GM21515 (cell line): ENCODE data around the gene PTPA.
"Not testable (repeated sequence)": the region's sequence is repeated elsewhere in the genome, so short reads cannot be mapped to it uniquely, and the experiment has no call there.

Experiments used
- ATAC-seq: cut with Tn5 transposase; IDR thresholded peaks from one replicate; pipeline ENCODE4 v1.9.1; 2021; ENCODE audit not compliant: unreplicated experiment

Gene PTPA

DNA sequence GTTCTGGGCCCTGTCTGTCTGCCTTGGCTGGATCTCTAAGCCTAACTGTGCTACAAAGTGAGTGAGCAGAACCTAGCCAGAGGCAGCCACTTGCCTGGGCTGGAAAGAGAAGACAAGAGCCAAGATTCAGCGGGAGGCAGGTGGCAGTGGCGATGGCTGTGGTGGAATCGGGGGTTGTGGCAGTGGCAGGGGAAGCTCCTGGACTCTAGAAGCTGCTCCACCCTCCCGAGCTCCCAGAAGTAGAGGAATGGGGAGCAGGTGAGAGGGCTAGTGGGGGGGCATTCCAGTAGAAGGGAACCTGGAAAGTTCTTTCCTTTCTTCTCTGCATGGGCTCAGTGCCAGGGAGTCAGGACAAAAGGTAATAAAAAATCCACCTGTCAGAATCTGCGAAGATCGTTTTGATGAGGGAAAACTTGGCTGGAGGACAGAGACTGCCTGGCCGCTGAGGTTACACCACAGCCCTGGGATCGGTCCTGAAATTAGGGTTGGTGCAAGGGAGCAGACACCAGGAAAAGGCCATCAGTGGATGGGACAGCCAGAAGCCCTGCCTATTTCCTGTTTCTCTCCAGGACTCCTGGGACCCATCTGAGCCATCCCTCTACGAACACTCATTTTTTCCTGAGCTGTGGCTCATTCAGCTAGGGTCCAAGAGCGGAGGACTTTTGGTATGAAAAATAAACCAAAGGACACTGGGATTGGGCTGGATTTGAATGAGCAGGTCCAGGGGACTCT lies 2.2 kb upstream of the PTPA start:
- ATAC-seq = no peak

DNA sequence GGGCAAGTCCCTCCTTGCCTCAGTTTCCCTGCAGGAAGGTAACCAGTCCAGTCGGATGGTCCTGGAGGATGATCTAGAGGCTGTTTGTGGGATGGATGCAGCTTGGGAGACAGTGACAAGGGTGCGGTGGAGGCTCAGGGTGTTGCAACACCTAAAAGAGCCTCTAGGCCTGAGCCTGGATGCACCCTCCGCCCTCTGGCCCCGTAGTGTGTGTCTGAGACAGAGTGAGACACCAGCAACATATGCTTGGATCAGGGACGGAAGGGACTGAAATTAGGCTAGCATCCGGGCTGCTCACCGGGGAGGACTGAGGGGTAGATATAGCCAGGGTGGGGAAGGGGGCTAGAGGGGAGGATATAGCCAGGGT lies 1.7 kb upstream of the PTPA start:
- no peak for ATAC-seq

DNA sequence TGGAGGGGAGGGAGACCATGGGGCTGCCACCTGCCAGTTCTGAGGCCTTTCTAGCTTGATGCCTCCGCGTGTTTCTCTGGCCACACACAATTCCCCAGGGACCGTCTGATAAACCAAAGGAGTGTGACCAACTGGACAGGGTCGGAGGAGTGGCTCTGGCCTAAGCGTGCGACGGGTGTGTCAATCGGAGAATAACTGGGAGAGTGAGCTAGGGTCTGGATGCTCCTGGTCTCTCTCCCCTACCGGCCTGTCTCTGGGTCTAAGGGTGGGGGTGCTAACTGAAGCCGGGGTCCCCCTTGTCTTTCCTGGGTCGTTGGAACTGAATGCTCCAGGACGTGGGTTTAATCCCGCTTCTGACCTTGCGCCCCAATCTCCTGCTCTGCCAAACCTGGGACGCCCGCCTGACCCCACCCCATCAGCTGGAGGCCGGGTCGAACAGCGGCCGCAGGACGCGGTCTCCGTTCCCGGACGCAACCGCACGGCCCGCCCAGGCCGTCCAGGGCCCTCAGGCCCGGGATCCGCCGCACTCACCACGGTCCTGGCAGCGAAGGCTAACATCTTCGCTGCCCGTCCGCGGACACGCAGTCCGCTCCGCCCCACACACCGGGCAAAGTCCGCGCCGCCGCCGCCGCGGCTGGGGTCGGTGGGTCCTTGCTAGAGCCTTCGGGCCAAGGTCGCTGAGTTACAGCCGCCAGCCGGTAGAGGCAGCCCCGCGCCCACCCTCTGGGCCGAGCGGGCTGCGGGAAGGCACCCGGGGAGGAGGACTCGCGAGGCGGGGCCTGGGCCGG lies 1.1 kb upstream of the PTPA start:
- peak; percentile 7 for ATAC-seq

DNA sequence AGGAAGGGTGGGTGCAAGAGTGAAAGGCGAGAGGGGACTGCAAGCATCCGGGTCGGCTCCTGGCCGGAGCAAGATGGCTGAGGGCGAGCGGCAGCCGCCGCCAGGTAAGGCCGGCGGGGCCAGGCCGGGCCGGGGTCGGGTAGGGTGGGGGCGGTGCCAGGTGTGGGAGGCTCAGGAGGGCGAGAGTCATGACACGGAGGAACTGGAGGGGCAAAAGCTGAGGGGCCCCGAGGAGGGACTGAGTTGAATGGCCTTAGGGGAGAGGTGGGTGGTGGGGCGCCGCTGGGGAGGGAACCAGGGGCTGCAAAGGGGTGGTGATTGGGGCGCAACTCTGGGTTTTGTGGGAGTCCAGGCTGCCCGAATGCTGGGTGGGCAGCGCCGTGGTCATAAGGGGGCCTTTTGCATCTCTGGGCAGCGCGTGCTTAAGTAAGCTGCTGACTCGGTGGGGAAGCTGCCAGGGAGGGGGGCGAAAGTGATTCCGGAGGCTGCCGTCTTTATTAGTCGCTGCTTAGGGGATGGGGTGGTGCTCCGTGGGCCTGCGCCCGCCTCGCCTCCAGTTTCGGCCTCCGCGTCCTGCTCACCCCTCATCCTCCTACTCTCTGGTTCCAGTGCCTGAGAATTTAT lies 425 bp downstream of the PTPA start:
- no peak for ATAC-seq

DNA sequence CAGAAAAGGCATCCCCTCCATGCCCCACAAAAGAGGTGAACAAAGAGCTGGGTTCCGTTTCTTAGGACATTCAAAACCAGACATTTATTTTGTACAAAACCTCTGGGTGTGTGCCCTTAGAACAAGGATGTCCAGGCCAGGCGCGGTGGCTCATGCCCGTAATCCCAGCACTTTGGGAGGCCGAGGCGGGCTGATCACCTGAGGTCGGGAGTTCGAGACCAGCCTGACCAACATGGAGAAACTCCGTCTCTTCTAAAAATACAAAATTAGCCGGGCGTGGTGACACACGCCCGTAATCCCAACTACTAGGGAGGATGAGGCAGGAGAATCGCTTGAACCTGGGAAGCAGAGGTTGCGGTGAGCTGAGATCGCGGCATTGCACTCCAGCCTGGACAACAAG lies 1.3 kb downstream of the PTPA start:
- ATAC-seq = not testable (repeated sequence)

DNA sequence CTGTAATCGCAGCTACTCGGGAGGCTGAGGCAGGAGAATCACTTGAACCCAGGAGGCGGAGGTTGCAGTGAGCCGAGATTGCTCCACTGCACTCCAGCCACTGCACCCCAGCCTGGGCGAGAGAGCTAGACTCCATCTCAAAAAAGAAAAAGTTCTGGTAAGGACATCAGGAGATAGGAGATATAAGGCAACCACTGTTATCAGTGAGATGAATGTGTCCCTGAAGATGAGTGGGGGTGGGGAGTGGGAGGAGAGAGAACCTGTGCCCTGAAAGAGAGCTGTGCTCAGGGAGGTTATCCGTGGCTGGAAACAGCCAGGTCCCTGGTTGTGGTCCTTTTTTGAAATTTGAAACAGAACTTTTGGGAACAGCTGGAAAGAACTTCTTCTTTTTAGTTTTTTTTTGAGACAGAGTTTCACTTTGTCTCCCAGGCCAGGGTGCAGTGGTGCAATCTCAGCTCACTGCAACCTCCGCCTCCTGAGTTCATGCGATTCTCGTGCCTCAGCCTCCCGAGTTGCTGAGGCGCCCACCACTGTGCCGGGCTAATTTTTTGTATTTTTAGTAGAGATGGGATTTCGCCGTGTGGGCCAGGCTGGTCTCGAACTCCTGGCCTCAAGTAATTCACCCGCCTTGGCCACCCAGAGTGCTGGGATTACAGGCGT lies 2.6 kb downstream of the PTPA start:
- ATAC-seq = no peak

DNA sequence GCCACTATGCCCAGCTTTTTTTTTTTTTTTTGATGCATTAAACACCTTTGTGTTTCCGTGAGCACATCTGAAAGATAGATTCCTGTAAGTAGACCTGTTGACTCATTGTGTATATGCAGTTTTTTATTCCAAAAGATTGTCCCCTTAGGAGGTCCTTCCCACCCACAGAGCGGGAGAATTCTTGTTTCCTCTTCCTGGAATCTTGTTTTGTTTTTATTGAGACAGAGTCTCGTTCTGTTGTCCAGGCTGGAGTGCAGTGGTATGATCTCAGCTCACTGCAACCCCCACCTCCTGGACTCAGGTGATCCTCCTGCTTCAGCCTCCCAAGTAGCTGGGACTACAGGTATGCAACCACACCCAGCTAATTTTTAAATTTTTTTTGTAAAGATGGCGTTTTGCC lies 7.6 kb downstream of the PTPA start:
- no peak for ATAC-seq

DNA sequence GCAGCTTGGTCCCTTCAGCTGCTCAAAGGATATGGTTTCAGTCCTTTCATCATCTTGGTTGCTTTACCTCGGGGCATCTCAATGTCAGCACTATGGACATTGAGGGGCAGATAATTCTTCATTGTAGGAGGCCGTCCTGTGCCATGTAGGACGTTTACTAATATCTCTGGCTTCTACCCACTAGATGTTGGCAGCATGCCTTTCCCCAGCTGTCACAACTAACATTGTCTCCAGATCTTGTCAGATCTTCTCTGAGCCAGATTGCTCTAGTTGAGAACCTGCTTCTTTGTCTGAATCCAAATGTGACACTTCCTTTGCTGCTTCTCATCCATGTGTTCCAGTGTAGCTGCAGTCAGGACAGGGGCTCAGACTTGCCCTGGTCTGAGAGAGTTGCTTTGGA lies 10.3 kb downstream of the PTPA start:
- no peak for ATAC-seq

DNA sequence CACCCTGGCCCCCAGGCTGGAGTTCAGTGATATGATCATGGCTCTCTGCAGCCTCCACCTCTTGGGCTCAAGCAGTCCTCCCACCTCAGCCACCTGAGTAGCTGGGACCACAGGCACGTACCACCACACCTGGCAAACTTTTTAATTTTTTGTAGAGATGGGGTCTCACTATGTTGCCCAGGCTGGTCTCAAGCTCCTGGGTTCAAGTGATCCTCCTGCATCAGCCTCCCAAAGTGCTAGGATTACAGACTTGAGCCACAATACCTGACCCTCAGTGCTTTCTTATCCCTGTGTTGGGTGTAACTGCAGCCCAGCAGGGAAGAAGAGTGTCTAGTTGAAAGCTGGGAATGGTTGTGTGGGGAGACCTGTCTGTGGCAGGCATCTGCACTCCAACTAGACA lies 10.9 kb downstream of the PTPA start:
- no peak for ATAC-seq

DNA sequence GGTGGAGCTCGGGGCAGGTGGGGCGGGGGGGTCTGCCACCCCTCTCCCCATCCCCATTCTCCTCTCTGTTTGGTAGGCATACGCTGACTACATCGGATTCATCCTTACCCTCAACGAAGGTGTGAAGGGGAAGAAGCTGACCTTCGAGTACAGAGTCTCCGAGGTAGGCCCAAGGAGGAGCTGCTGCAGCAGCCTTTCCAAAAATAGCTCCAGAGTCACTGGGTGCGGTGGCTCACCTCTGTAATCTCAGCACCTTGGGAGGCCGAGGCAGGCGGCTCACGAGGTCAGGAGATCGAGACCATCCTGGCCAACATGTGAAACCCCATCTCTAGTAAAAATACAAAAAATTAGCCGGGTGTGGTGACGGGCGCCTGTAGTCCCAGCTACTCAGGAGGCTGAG lies 11.8 kb downstream of the PTPA start:
- ATAC-seq = not testable (repeated sequence)

DNA sequence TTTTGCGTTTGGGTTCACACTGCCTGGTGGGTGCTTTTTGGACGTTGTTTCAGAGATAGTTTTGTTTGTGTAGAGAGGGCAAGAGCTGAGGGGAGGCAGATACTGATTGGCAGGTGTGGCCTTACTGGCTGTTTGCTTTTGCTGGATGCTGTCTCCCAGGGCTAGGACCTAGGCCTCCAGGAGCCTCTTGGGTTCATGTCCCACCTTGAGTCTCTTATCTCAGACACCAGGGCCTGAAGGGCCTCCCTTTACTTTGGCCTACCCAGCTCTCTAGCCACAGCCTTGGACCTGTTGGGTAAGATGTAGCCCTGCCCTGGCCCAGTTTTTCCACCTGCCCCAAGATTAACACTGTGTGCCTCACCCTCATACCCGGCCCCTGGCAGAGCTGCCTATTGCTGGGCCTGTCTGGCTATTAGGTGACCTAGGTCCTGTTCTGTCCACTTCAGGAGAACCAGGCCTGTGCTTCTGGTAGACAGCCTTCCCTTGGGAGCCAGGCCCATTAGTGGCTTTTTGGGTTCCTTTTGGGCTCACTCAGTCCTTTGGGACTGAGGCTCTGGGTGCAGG lies 13.4 kb downstream of the PTPA start:
- ATAC-seq = no peak

DNA sequence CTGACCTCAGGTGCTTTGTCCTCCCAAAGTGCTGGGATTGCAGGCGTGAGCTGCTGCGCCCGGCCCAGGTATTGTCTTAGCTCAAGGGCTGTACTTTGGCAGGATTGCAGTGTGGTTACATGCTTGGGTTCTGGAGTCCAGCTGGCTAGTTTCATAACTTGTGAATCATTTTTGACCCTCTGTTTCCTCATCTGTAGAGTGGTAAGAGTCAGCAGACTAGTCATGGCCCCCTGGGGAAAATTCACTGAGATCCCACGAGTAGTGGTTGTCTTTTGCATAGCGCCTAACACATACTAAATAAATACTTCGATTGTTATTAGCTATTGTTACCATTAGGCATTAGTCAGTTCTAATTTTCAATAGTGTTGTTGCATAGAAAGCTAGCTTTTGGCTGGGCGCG lies 14.3 kb downstream of the PTPA start:
- ATAC-seq = no peak

DNA sequence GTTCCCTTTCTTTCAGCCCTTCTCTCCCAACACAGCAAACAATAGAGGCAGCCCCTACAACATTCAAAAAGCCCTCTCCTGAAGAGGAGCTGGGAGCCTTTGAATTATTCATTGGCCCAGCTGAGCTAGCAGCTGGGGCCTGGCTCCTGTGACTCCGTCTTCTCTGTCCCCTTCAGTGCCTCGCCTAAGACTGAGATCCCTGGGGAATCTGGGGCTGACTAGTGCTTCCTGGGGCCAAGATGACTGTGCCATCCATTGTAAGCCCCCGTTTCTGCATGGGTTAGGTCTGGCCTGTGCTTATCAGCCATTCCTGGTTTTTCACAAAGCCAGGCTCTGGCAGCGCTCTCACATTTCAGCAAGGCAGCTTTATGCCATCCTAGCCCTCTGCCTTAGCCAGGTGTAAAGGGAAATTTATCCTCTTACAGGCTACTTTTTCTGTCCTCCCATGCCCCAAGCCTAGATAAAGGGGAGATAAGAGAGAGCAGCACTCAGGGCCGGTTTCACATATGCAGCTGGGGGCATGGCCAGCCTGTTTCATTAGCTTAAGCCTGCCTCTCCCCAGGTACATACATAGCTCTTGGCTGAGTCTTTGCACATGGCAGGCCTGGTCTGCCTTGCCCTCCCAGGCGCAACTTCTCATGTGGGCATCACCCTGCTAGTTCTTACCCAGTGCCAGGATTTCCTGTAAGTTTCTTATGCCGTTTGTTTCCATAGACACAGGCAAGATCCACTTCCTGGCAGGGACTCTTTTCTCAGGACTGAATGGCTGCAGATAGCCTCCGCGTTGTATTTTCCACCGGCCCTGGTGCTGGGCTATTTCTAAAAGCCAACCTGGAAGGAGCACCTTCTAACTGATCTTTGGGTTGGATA lies 15.8 kb downstream of the PTPA start:
- no peak for ATAC-seq

DNA sequence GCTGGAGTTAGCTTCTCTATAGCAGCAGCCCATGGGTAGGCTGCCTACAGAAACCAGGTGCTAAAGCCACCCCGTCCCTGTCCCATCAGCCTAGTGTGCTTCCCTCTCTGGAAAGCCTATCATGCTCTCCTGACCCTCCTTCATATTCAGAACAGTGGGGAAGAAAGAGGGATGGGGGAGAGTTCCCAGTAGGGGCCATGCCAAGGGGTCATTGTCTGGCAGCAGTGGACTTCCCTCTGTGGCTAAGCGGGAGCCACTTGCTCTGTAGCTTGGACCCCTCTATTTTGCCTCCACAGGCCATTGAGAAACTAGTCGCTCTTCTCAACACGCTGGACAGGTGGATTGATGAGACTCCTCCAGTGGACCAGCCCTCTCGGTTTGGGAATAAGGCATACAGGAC lies 17.5 kb downstream of the PTPA start:
- ATAC-seq = no peak

DNA sequence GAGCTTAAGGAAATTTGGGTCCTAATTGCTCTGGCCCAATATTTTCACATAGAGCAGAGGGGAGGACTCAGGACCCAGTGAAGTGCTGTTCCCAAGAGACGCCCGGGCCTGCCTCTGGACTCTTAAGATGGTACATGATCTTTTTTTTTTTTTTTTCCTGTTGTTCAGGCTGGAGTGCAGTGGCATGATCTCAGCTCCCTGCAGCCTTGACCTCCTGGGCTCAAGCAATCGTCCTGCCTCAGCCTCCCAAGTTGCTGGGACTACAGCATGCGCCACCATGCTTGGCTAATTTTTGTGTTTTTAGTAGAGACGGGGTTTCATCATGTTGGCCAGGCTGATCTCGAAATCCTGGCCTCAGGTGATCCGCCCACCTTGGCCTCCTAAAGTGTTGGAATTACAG lies 19.1 kb downstream of the PTPA start:
- ATAC-seq = not testable (repeated sequence)

DNA sequence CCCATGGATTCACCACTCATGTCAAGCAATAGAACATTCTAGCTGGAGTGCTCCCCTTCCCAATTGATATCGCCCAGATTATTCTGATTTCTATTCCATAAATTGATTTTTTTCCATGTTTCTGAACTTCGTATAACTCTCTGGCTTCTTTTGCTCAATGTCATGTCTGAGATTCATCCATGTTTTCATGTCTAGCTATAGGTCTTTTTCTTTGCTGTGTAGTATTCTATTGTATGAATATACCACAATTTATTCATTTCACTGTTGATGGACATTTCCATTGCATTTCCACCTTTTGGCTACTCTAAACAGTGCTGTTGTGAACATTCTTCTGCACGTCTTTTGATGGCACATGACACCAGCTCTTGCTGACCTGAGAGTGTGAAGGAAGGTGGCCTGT lies 19.6 kb downstream of the PTPA start:
- no peak for ATAC-seq

DNA sequence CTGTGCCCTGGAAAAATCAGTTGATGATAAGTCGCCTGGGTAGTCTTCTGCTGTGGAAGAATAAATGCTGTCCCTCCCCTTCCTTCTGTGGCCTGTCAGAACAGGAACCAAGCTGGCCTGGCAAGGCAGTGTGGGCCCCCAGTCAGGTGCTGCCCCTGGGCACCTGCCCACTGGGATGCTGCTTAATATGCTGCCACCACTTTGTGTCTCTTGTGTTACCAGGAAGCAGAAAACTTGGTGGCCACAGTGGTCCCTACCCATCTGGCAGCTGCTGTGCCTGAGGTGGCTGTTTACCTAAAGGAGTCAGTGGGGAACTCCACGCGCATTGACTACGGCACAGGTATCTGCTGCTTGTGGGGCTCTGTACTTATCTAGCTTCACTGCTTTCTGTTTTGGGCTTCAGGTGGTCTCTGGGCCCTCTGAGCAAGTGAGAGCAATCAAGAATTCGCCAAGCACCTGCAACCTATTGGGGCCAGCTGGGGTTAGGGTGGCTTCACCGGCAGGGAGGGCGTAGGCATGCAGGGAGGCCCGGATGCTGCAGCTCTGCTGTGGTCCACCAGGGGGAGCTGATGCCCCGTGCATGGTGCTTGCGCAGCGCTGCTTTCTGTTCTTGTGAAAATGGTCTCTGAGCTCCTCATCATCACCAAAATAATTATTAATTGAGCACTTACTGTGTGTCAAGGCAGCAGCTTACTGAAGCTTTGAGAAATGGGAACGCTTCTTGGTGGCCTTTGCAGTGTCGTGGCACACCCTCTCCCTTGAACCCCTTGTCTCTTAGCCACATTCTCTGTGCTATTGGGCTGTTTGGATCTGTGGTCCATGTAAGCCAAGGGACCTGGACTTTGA lies 20.3 kb downstream of the PTPA start:
- peak; percentile 51 for ATAC-seq

DNA sequence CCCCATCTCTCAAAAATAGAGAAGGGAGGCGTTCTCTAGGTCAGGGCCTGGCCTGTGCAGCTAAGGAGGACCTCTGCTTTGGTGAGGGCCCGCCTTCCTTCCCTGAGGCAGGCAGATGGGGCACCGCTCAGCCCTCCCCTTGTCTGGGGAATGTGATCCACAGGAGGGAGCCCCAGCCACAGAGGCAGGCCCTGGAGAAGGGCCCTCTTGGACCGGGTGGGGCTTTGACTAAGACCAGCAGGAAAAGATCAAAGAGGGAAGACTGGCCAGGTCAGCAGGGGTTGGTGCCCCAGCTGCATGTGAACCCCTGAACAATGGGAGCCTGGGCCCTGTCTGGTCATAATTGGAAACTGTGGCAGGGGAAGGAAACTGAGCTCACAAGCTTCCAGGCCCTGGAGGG lies 21.9 kb downstream of the PTPA start:
- no peak for ATAC-seq

DNA sequence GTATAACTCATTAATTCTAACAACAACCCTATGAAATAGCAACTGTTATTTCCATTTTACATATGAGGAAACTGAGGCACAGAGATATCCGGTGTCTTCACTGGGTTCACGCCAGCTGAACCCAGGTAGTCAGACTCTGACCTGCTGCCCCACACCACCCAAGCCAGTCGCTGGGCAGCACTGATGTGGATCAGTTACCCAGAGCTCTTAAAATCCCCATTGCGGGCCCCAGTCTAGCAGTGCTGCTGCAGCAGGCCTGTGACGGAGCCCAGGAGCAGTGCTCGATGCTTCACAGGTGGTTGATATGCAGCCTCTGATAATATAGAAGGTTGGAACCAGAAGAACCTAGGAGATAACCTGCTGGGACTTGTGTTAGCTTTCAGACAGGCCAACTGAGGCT lies 24.3 kb downstream of the PTPA start:
- ATAC-seq = no peak
